NCI-H2196 (cell line): ENCODE measurements around the gene MICA.
"Not testable (repeated sequence)": the region's sequence is repeated elsewhere in the genome, so short reads cannot be mapped to it uniquely, and the experiment has no call there.

ENCODE experiments used
- DNase-seq: peaks from one replicate; lab custom pipeline; 2025; ENCODE audit not compliant: unreplicated experiment; lab: John Stamatoyannopoulos, UW

The MICA gene

GRCh38 chr6:31381666-31382065, 21.7 kb upstream of the MICA start:
- DNase-seq: no peak

GRCh38 chr6:31383149-31383548, 20.2 kb upstream of the MICA start:
- no peak for DNase-seq

- DNase-seq: no peak
Measured at GRCh38 chr6:31385041-31385440, 18.4 kb upstream of the MICA start.

- no peak for DNase-seq
Measured at GRCh38 chr6:31386099-31386498, 17.3 kb upstream of the MICA start.

- no peak for DNase-seq
Measured at GRCh38 chr6:31386977-31387376, 16.4 kb upstream of the MICA start.

- DNase-seq: not testable (repeated sequence)
Measured at GRCh38 chr6:31388916-31389801, 14.2 kb upstream of the MICA start.

- not testable (repeated sequence) for DNase-seq
Measured at GRCh38 chr6:31389802-31390132, 13.6 kb upstream of the MICA start.

- no peak for DNase-seq
Measured at GRCh38 chr6:31393932-31394331, 9.5 kb upstream of the MICA start.

GRCh38 chr6:31394381-31394780, 9.0 kb upstream of the MICA start:
- DNase-seq: no peak

GRCh38 chr6:31395832-31396231, 7.6 kb upstream of the MICA start:
- DNase-seq: no peak

GRCh38 chr6:31396422-31397152, 6.8 kb upstream of the MICA start:
- DNase-seq: peak; percentile 81

GRCh38 chr6:31397153-31397499, 6.3 kb upstream of the MICA start:
- DNase-seq: not testable (repeated sequence)

- no peak for DNase-seq
Measured at GRCh38 chr6:31397901-31398525, 5.4 kb upstream of the MICA start.

- peak; percentile 82 for DNase-seq
Measured at GRCh38 chr6:31399589-31400466, 3.6 kb upstream of the MICA start.

- DNase-seq: no peak
Measured at GRCh38 chr6:31400467-31401289, 2.7 kb upstream of the MICA start.

GRCh38 chr6:31401403-31401802, 2.0 kb upstream of the MICA start:
- no peak for DNase-seq

GRCh38 chr6:31402324-31403282, 792 bp upstream of the MICA start:
- DNase-seq: peak; percentile 28

- not testable (repeated sequence) for DNase-seq
Measured at GRCh38 chr6:31404061-31404364, 618 bp downstream of the MICA start.

GRCh38 chr6:31405996-31406395, 2.6 kb downstream of the MICA start:
- DNase-seq: no peak
